Measurements from ENCODE around the gene JUND. TPM values are rescaled to one million over a fixed set of nuclear protein-coding genes. Genes with fewer than 3 reads are reported as not detected.

The JUND gene
- total and polyA plus RNA-seq, 2 of the 8 experiments (the other 6 are each of a cell fraction or from before 2014, with no cell fraction given) = 54.0 to 77.5 TPM

GRCh38 chr19:18322759-18323460 lies 41.5 kb upstream of the JUND start, which contains the start of gene LSM4 (continued):
- TF ChIP-seq SP1 (IDR thresholded peaks at IDR 0.05; ENCODE audit: low read depth, low read length) = peak; percentile 94
- no peak for TF ChIP-seq ASH2L (IDR thresholded peaks at IDR 0.05; ENCODE audit: low read length)
- no peak for TF ChIP-seq RBBP5 (IDR thresholded peaks at IDR 0.05; ENCODE audit: borderline replicate concordance, low read depth, low read length)
- no peak for TF ChIP-seq BCL11A (IDR thresholded peaks at IDR 0.05; ENCODE audit: low read depth in 2 of 2, low read length in 2 of 2)
- TF ChIP-seq GABPA (IDR thresholded peaks at IDR 0.05; ENCODE audit: borderline replicate concordance, insufficient read depth, low read length) = no peak
- no peak for TF ChIP-seq CBX8 (IDR thresholded peaks at IDR 0.05; ENCODE audit: borderline replicate concordance, low read depth, low read length)
- TF ChIP-seq TEAD4 (IDR thresholded peaks at IDR 0.05; ENCODE audit: low read depth, low read length) = no peak
- peak; percentile 69 for TF ChIP-seq MAX (IDR thresholded peaks at IDR 0.05)
- no peak for TF ChIP-seq CTBP2 (IDR thresholded peaks at IDR 0.05; ENCODE audit: borderline replicate concordance, insufficient read depth, insufficient read length, low read length)
- TF ChIP-seq CHD2 (IDR thresholded peaks at IDR 0.05; ENCODE audit: low read length) = peak; percentile 87
- no peak for TF ChIP-seq HDAC2 (IDR thresholded peaks at IDR 0.05; ENCODE audit: borderline replicate concordance in 1 of 2, low read depth in 2 of 2, low read length in 2 of 2)
- no peak for TF ChIP-seq SAP30 (IDR thresholded peaks at IDR 0.05; ENCODE audit: insufficient read depth, insufficient replicate concordance, low read length)
- TF ChIP-seq ZNF274 (IDR thresholded peaks at IDR 0.05; ENCODE audit: borderline replicate concordance, extremely low read depth, low read length) = no peak
- TF ChIP-seq RXRA (IDR thresholded peaks at IDR 0.05; ENCODE audit: insufficient read depth, low read depth, low read length) = no peak
- no peak for TF ChIP-seq CHD1 (IDR thresholded peaks at IDR 0.05; ENCODE audit: low read depth, low read length)
- TF ChIP-seq, protein P1, sequence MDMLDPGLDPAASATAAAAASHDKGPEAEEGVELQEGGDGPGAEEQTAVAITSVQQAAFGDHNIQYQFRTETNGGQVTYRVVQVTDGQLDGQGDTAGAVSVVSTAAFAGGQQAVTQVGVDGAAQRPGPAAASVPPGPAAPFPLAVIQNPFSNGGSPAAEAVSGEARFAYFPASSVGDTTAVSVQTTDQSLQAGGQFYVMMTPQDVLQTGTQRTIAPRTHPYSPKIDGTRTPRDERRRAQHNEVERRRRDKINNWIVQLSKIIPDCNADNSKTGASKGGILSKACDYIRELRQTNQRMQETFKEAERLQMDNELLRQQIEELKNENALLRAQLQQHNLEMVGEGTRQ (IDR thresholded peaks at IDR 0.05; ENCODE audit: low read length) = no peak
- no peak for TF ChIP-seq SRF (IDR thresholded peaks at IDR 0.05; ENCODE audit: low read depth, low read length)
- TF ChIP-seq CEBPB (IDR thresholded peaks at IDR 0.05; ENCODE audit: low read depth, low read length) = peak; percentile 29; the same call in 1 of the 2 replicates
- TF ChIP-seq NRF1 (IDR thresholded peaks at IDR 0.05; ENCODE audit: low read depth, low read length) = peak; percentile 78
- TF ChIP-seq MAFK (IDR thresholded peaks at IDR 0.05; ENCODE audit: low read depth, low read length) = no peak
- TF ChIP-seq CREB1 (IDR thresholded peaks at IDR 0.05) = no peak; the same call in 1 of the 2 replicates
- TF ChIP-seq SIN3A (conservative IDR thresholded peaks at IDR 0.05 in 1 of 2, IDR thresholded peaks at IDR 0.05 in 1 of 2; ENCODE audit: low read depth in 1 of 2, low read length in 2 of 2) = peak in 1 of 2 experiments; percentile 64; a peak in 2 of 4 replicates
- no peak for TF ChIP-seq KDM1A (IDR thresholded peaks at IDR 0.05; ENCODE audit: borderline replicate concordance, low read length)

All from H1 (cell line).